Vagina (tissue), 2 donors: ENCODE results near the gene LRMDA. TPM values are rescaled to one million over a fixed set of nuclear protein-coding genes. Genes with fewer than 3 reads are reported as not detected.
"Not testable (repeated sequence)": the region's sequence is repeated elsewhere in the genome, so short reads cannot be mapped to it uniquely, and the experiment has no call there.

ENCODE experiments used
- DNase-seq, 2 donors: peaks; one replicate each; pipeline ENCODE4 v3.0.0-alpha.2; 2017; ENCODE audit errors: extremely low spot score in 2 of 2
- H3K27ac ChIP-seq: fragments of 200-600 bp; sonication (generic); one replicate; pipeline ENCODE4 v1.5.1; 2019
- H3K27me3 ChIP-seq: fragments of 200-600 bp; sonication (generic); one replicate; pipeline ENCODE4 v1.5.1; 2019
- H3K36me3 ChIP-seq, 2 donors: fragments of 200-600 bp; sonication (generic); one replicate each; pipeline ENCODE4 v1.5.1; 2017 to 2019
- H3K4me1 ChIP-seq: fragments of 200-600 bp; sonication (generic); one replicate; pipeline ENCODE4 v1.5.1; 2019
- H3K4me3 ChIP-seq, 2 donors: fragments of 200-600 bp; sonication (generic); 1 replicate in 1 of 2; 2 replicates in 1 of 2; pipeline ENCODE4 v1.5.1; 2016 to 2019
- H3K9me3 ChIP-seq: fragments of 200-600 bp; sonication (generic); one replicate; pipeline ENCODE4 v1.5.1; 2019
- POLR2A ChIP-seq, 2 donors: fragments of 450-650 bp; IDR thresholded peaks; one replicate each; pipeline ENCODE4 v1.6.1; 2017; ENCODE audit warnings: antibody characterized with exemption in 2 of 2, mild to moderate bottlenecking in 2 of 2, moderate library complexity in 2 of 2
- POLR2AphosphoS5 ChIP-seq, 2 donors: sonication (generic); formaldehyde crosslinking; IDR thresholded peaks; one replicate each; pipeline ENCODE4 v1.9.0; 2017; ENCODE audit warnings: antibody characterized with exemption in 2 of 2, mild to moderate bottlenecking in 2 of 2, low read depth in 1 of 2; ENCODE audit not compliant: insufficient read depth in 1 of 2
- intact Hi-C: fragments of 100-400 bp; cut with DNase I; formaldehyde crosslinking; loops from one replicate; pipeline ENCODE4 v1.15.1; 2023
- total RNA-seq: library from RNA; depleted of rRNA; stranded (reverse); fragments of >200 nt; gene quantifications from one replicate; pipeline ENCODE4 v1.2.3, GENCODE V29; 2016
- TF ChIP-seq, protein P1 (sequence below), 3 experiments: fragments of 450-650 bp in 2 of 3; fragments of 200-600 bp in 1 of 3; sonication (generic) in 1 of 3; IDR thresholded peaks; one replicate each; pipeline ENCODE4 v1.5.1; 2017 to 2019; ENCODE audit warnings: antibody characterized with exemption in 3 of 3, mild to moderate bottlenecking in 2 of 3, moderate library complexity in 2 of 3

Gene LRMDA
- total RNA-seq, 1 donor from 2014 or later: 22.6 TPM

DNA sequence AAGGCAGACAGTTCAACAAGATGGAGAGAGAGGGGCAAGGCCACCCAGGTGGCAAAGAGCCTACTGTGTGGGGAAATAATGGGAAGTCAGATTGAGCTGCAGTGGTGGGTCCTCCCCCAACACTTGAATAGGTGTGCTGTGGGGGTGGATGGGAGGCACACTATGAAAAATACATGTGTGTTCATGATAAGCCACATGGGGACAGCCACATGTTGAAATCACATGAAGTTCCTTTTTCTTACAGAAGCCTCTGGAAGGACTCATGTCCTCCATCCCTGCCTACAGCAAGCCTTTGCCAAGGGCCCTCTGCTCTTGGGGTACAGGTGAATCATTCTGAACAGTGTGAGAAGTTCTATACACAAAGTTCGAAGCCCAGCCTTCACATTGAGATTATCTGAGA, 310.9 kb downstream of the LRMDA start:
- H3K4me3 ChIP-seq: no peak overlapping the region
- intact Hi-C loops: no loop called here
- no peak for DNase-seq
- no peaks in the 10 kb centered on the region for H3K27me3 ChIP-seq
- H3K4me1 ChIP-seq: no peaks in the 10 kb centered on the region
- H3K27ac ChIP-seq: no peak overlapping the region
- no peaks in the 10 kb centered on the region for H3K36me3 ChIP-seq
- no peaks in the 10 kb centered on the region for H3K9me3 ChIP-seq
- TF ChIP-seq POLR2AphosphoS5 (IDR thresholded peaks at IDR 0.05; ENCODE audit: insufficient read depth in 1 of 2, low read depth in 1 of 2) (no peak), POLR2A (IDR thresholded peaks at IDR 0.05) (no peak)

DNA sequence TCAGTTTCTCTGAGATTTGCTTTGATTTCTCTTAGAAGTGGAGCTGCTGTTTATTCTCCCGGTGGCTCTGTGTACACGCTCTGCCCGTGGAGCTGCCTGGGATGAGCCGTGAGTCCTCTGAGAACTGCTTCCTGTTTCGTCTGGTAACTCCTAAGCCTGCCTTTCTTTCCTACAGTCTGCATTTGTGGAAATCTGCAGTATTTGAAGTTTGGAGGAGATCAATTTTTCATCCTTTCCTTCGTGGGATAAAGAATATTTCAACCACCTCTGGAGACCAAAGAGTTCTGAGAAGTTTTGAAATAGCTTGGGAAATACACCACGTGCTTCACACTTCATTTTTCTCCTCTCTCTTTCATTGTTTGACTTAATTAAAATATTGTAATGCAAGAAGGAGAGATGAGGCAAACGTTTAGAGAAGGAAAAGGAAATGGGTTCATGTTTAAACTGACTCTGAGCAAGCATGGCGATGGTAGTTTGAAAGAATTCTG, 311.9 kb downstream of the LRMDA start:
- intact Hi-C loops: no loop called here
- H3K27me3 ChIP-seq: no peaks in the 10 kb centered on the region
- H3K4me1 ChIP-seq: no peaks in the 10 kb centered on the region
- no peak overlapping the region for H3K27ac ChIP-seq
- no peaks in the 10 kb centered on the region for H3K9me3 ChIP-seq
- TF ChIP-seq POLR2A (IDR thresholded peaks at IDR 0.05) (no peak), POLR2AphosphoS5 (IDR thresholded peaks at IDR 0.05; ENCODE audit: insufficient read depth in 1 of 2, low read depth in 1 of 2) (no peak)
- TF ChIP-seq, protein P1, sequence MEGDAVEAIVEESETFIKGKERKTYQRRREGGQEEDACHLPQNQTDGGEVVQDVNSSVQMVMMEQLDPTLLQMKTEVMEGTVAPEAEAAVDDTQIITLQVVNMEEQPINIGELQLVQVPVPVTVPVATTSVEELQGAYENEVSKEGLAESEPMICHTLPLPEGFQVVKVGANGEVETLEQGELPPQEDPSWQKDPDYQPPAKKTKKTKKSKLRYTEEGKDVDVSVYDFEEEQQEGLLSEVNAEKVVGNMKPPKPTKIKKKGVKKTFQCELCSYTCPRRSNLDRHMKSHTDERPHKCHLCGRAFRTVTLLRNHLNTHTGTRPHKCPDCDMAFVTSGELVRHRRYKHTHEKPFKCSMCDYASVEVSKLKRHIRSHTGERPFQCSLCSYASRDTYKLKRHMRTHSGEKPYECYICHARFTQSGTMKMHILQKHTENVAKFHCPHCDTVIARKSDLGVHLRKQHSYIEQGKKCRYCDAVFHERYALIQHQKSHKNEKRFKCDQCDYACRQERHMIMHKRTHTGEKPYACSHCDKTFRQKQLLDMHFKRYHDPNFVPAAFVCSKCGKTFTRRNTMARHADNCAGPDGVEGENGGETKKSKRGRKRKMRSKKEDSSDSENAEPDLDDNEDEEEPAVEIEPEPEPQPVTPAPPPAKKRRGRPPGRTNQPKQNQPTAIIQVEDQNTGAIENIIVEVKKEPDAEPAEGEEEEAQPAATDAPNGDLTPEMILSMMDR (IDR thresholded peaks at IDR 0.05): no peak
- H3K4me3 ChIP-seq: no peak overlapping the region
- DNase-seq: no peak
- no peaks in the 10 kb centered on the region for H3K36me3 ChIP-seq

DNA sequence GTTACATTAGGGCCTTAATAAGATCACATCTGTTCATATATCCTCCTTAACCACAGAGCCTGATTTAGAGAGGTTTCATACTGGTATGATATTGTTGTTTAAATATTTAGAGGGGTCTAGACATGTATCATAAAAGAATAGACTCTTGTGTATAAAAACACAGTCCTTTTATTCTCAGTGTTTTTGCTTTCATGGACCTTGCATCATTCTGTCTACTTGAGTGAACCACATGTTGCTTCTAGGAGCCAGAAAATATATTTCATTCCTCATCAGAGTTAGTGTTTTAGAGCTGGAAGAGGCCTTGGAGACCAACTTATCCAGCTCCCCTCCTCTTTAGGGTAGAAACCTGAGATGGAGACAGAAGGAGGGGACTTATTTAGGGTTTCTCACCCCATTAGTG, 312.8 kb downstream of the LRMDA start:
- no peak overlapping the region for H3K4me3 ChIP-seq
- H3K9me3 ChIP-seq: no peaks in the 10 kb centered on the region
- no peak overlapping the region for H3K27ac ChIP-seq
- no peaks in the 10 kb centered on the region for H3K27me3 ChIP-seq
- no peaks in the 10 kb centered on the region for H3K4me1 ChIP-seq
- TF ChIP-seq POLR2AphosphoS5 (IDR thresholded peaks at IDR 0.05; ENCODE audit: insufficient read depth in 1 of 2, low read depth in 1 of 2) (no peak), POLR2A (IDR thresholded peaks at IDR 0.05) (no peak)
- TF ChIP-seq, protein P1 (IDR thresholded peaks at IDR 0.05): no peak
- H3K36me3 ChIP-seq: no peaks in the 10 kb centered on the region
- intact Hi-C loops: no loop called here
- no peak for DNase-seq

DNA sequence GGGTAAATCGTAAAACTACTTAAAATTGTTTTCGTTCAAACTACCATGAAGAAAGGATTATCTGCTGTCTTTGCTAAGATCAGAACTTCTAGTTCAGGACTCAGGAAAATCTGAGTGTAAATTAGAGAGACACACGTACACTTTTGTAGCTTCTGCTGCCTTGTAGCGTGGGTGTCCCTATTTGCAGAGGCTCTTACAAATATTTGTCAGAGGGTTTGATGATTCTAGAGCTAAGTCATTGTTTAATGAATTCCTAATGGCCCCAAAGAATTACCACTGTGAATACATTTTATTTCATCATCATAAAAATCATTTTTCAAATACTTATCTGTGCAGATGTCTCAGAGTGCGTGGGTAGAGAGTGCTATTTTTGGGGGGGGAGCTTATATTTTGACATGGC, 314.9 kb downstream of the LRMDA start:
- Histone ChIP-seq H3K9me3 (no peaks in the 10 kb centered on the region), H3K27ac (no peak overlapping the region), H3K27me3 (no peaks in the 10 kb centered on the region), H3K4me3 (no peak overlapping the region), H3K36me3 (no peaks in the 10 kb centered on the region), H3K4me1 (no peaks in the 10 kb centered on the region)
- intact Hi-C loops: no loop called here
- no peak for TF ChIP-seq POLR2AphosphoS5 (IDR thresholded peaks at IDR 0.05; ENCODE audit: insufficient read depth in 1 of 2, low read depth in 1 of 2)
- TF ChIP-seq POLR2A (IDR thresholded peaks at IDR 0.05): no peak
- TF ChIP-seq, protein P1 (IDR thresholded peaks at IDR 0.05): no peak
- DNase-seq: no peak

DNA sequence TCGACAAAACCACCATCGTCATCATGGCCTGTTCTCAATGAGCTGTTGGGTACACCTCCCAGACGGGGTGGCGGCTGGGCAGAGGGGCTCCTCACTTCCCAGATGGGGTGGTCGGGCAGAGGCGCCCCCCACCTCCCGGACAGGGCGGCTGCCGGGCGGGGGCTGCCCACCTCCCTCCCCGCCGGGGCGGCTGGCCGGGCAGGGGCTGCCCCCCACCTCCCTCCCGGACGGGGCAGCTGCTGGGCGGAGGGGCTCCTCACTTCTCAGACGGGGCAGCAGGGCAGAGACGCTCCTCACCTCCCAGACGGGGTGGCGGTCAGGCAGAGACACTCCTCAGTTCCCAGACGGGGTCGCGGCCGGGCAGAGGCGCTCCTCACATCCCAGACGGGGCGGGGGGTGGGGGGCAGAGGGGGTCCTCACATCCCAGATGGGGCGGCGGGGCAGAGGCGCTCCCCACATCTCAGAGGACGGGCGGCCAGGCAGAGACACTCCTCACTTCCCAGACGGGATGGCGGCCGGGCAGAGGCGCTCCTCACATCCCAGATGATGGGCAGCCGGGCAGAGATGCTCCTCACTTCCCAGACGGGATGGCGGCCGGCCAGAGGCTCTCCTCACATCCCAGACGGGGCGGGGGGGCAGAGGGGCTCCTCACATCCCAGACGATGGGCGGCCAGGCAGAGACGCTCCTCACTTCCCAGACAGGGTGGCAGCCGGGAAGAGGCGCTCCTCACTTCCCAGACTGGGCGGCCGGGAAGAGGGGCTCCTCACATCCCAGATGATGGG, 318.9 kb downstream of the LRMDA start:
- H3K27ac ChIP-seq, H3K4me3 ChIP-seq, H3K4me1 ChIP-seq, H3K36me3 ChIP-seq, H3K9me3 ChIP-seq, intact Hi-C loops, DNase-seq, H3K27me3 ChIP-seq: not testable (repeated sequence)

DNA sequence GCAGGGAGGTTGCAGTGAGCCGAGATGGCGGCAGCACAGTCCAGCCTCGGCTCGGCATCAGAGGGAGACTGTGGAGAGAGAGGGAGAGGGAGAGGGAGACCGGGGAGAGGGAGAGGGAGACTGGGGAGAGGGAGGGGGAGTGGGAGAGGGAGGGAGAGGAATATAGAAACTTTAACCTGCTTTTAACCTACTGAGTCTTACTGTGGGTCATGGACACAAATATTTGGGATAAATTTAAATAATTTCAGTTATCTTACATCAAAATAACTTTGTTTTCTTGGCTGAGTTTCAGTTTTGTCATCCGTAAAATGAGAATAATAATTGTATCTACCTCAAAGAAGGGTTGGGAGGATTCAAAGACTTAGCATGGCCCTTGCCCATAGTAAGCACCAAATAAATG, 319.8 kb downstream of the LRMDA start:
- Histone ChIP-seq H3K4me1 (no peaks in the 10 kb centered on the region), H3K27ac (no peak overlapping the region), H3K9me3 (no peaks in the 10 kb centered on the region), H3K36me3 (no peaks in the 10 kb centered on the region), H3K27me3 (no peaks in the 10 kb centered on the region), H3K4me3 (no peak overlapping the region)
- no peak for DNase-seq
- TF ChIP-seq, protein P1 (IDR thresholded peaks at IDR 0.05): no peak
- TF ChIP-seq POLR2A (IDR thresholded peaks at IDR 0.05) (no peak), POLR2AphosphoS5 (IDR thresholded peaks at IDR 0.05; ENCODE audit: insufficient read depth in 1 of 2, low read depth in 1 of 2) (no peak)
- intact Hi-C loops: no loop called here
